Fibroblast of lung (primary cell): ENCODE measurements around the gene ASL. TPM values are rescaled to one million over a fixed set of nuclear protein-coding genes. Genes with fewer than 3 reads are reported as not detected.
"Not testable (repeated sequence)": the region's sequence is repeated elsewhere in the genome, so short reads cannot be mapped to it uniquely, and the experiment has no call there.

ENCODE experiments used
- DNase-seq, 2 donors: peaks; one replicate each; pipeline versions ENCODE4 v3.0.0 to v3.0.0-alpha.2; 2010; ENCODE audit warnings: low read depth in 2 of 2
- H2AFZ ChIP-seq: 2 replicates; pipeline ENCODE4 v1.5.1; 2012; ENCODE audit warnings: low read length, control low read depth, inconsistent platforms
- H3K27ac ChIP-seq: 2 replicates; pipeline ENCODE4 v1.5.1; 2011; ENCODE audit warnings: low read length, control low read depth; ENCODE audit not compliant: insufficient read depth
- H3K27me3 ChIP-seq: 2 replicates; pipeline ENCODE4 v1.5.1; 2011; ENCODE audit warnings: mild to moderate bottlenecking, low read length; ENCODE audit not compliant: control insufficient read depth, insufficient read depth
- H3K36me3 ChIP-seq: 2 replicates; pipeline ENCODE4 v1.5.1; 2011; ENCODE audit warnings: low read length; ENCODE audit not compliant: control insufficient read depth, insufficient read depth
- H3K4me1 ChIP-seq: 2 replicates; pipeline ENCODE4 v1.5.1; 2011; ENCODE audit warnings: low read length; ENCODE audit not compliant: control insufficient read depth, insufficient read depth; ENCODE audit errors: extremely low read depth
- H3K4me2 ChIP-seq: 2 replicates; pipeline ENCODE4 v1.5.1; 2011; ENCODE audit warnings: low read length, control low read depth; ENCODE audit not compliant: insufficient read depth; ENCODE audit errors: extremely low read depth
- H3K4me3 ChIP-seq, 4 experiments: fragments of 200-600 bp in 1 of 4; sonication (generic) in 1 of 4; replicated peaks in 1 of 4; 2 replicates each; pipeline ENCODE4 v1.5.1; 2011 to 2016; ENCODE audit warnings: low read length in 4 of 4, low read depth in 3 of 4, mild to moderate bottlenecking in 3 of 4, control low read depth in 2 of 4, inconsistent platforms in 1 of 4, mixed read lengths in 1 of 4; ENCODE audit not compliant: insufficient read depth in 1 of 4; ENCODE audit errors: control extremely low read depth in 1 of 4
- H3K79me2 ChIP-seq: 2 replicates; pipeline ENCODE4 v1.5.1; 2012; ENCODE audit warnings: mild to moderate bottlenecking, low read length, inconsistent platforms; ENCODE audit not compliant: control insufficient read depth, insufficient read depth
- H3K9ac ChIP-seq: 2 replicates; pipeline ENCODE4 v1.5.1; 2011; ENCODE audit warnings: mild to moderate bottlenecking, low read length, control low read depth; ENCODE audit not compliant: insufficient read depth
- H3K9me3 ChIP-seq: 2 replicates; pipeline ENCODE4 v1.5.1; 2012; ENCODE audit warnings: low read depth, low read length; ENCODE audit not compliant: control insufficient read depth, insufficient read depth
- H4K20me1 ChIP-seq: 2 replicates; pipeline ENCODE4 v1.5.1; 2011; ENCODE audit warnings: low read length; ENCODE audit not compliant: control insufficient read depth, insufficient read depth; ENCODE audit errors: extremely low read depth
- CTCF ChIP-seq, 2 donors: IDR thresholded peaks in 1 of 2; conservative IDR thresholded peaks in 1 of 2; 1 replicate in 1 of 2; 2 replicates in 1 of 2; pipeline ENCODE4 v1.5.1; 2011 to 2012; ENCODE audit warnings: low read length in 2 of 2, control low read depth in 1 of 2, inconsistent platforms in 1 of 2, low read depth in 1 of 2, mild to moderate bottlenecking in 1 of 2
- EZH2 ChIP-seq: IDR thresholded peaks from 2 replicates; pipeline ENCODE4 v1.5.1; 2012; ENCODE audit warnings: low read length, control low read depth, mild to moderate bottlenecking; ENCODE audit errors: missing control alignments
- polyA plus RNA-seq, 2 donors: library from polyadenylated mRNA; depleted of rRNA in 1 of 2; stranded (reverse) in 1 of 2; unstranded in 1 of 2; fragments of >200 nt; gene quantifications; 2 replicates each; pipeline ENCODE4 v1.2.1, GENCODE V29; 2011 to 2012; ENCODE audit warnings: missing spikeins in 1 of 2
- total RNA-seq: library from RNA; depleted of rRNA; stranded (reverse); fragments of >200 nt; gene quantifications from 2 replicates; pipeline ENCODE4 v1.2.1, GENCODE V29; 2014

Gene ASL
- total and polyA plus RNA-seq, 2 donors (not counting 1 experiment from before 2014, with no cell fraction given): 27.0 to 36.0 TPM

- peaks cover 5% of the 10 kb centered on the region for H3K4me1 ChIP-seq
- no peaks in the 10 kb centered on the region for H3K79me2 ChIP-seq
- no peaks in the 10 kb centered on the region for H4K20me1 ChIP-seq
- no peak overlapping the region for H3K27ac ChIP-seq
- no peak overlapping the region for H3K9ac ChIP-seq
- no peak for TF ChIP-seq EZH2
- no peak for TF ChIP-seq CTCF (conservative IDR thresholded peaks at IDR 0.05 in 1 of 2, IDR thresholded peaks at IDR 0.05 in 1 of 2; ENCODE audit: low read depth in 1 of 2, low read length in 2 of 2)
- DNase-seq: peak; percentile 8 to 41
- H3K9me3 ChIP-seq: no peaks in the 10 kb centered on the region
- H3K36me3 ChIP-seq: no peaks in the 10 kb centered on the region
- H3K4me3 ChIP-seq: peak overlapping the region; percentile 20 to 49 (median 36)
- peak overlapping the region; percentile 88 for H3K4me2 ChIP-seq
- peak overlapping the region; percentile 93 for H2AFZ ChIP-seq
- H3K27me3 ChIP-seq: no peaks in the 10 kb centered on the region
Measured at GRCh38 chr7:66043681-66044497, 31.7 kb upstream of the ASL start.

- not testable (repeated sequence) for H4K20me1 ChIP-seq, H3K79me2 ChIP-seq, H3K4me1 ChIP-seq, H3K9ac ChIP-seq, H3K9me3 ChIP-seq, H3K36me3 ChIP-seq, H3K27ac ChIP-seq, DNase-seq, H3K27me3 ChIP-seq
- Histone ChIP-seq H2AFZ (peak overlapping the region; percentile 33), H3K4me3 (peak overlapping the region in 2 of 4 experiments; percentile 20 to 49), H3K4me2 (peak overlapping the region; percentile 25)
Measured at GRCh38 chr7:66044498-66044854, 31.1 kb upstream of the ASL start.

GRCh38 chr7:66047426-66047825, 28.2 kb upstream of the ASL start:
- no peak for TF ChIP-seq EZH2
- no peak for TF ChIP-seq CTCF (conservative IDR thresholded peaks at IDR 0.05 in 1 of 2, IDR thresholded peaks at IDR 0.05 in 1 of 2; ENCODE audit: low read depth in 1 of 2, low read length in 2 of 2)
- no peaks in the 10 kb centered on the region for H3K36me3 ChIP-seq
- H3K4me2 ChIP-seq: no peak overlapping the region
- H3K27me3 ChIP-seq: no peaks in the 10 kb centered on the region
- no peaks in the 10 kb centered on the region for H4K20me1 ChIP-seq
- no peak overlapping the region for H2AFZ ChIP-seq
- H3K9ac ChIP-seq: no peak overlapping the region
- peaks cover 15% of the 10 kb centered on the region for H3K4me1 ChIP-seq
- H3K4me3 ChIP-seq: no peak overlapping the region
- H3K27ac ChIP-seq: peak overlapping the region; percentile 45
- H3K79me2 ChIP-seq: no peaks in the 10 kb centered on the region
- DNase-seq: peak; percentile 89 to 97
- H3K9me3 ChIP-seq: no peaks in the 10 kb centered on the region
